Activated naive CD4-positive, alpha-beta T cell treated with anti-CD3 and anti-CD28 coated beads, Interleukin-2, amount 10 ng/mL, durations not matched to agents 7 days and 5 days (primary cell): ENCODE measurements around the gene SMC3.
"Not testable (repeated sequence)": the region's sequence is repeated elsewhere in the genome, so short reads cannot be mapped to it uniquely, and the experiment has no call there.

ENCODE experiments used
- CTCF ChIA-PET: fragments of 350-600 bp; sonication (Branson Sonifier 250); formaldehyde crosslinking; loops from one replicate; lab custom pipeline; 2021; ENCODE audit warnings: antibody characterized with exemption; lab: Charles Lee
- DNase-seq: peaks from one replicate; pipeline ENCODE4 v3.0.0-alpha.2; 2020
- H3K27ac Mint-ChIP-seq: one replicate; pipeline ENCODE4 v1.8.0; 2021; ENCODE audit warnings: mild to moderate bottlenecking, moderate library complexity, mixed read lengths
- H3K27me3 Mint-ChIP-seq: one replicate; pipeline ENCODE4 v1.8.0; 2021; ENCODE audit warnings: mild to moderate bottlenecking, mixed read lengths
- H3K36me3 Mint-ChIP-seq: one replicate; pipeline ENCODE4 v1.8.0; 2021; ENCODE audit warnings: mixed read lengths
- H3K4me1 Mint-ChIP-seq: one replicate; pipeline ENCODE4 v1.8.0; 2021; ENCODE audit warnings: mixed read lengths
- H3K4me3 Mint-ChIP-seq: one replicate; pipeline ENCODE4 v1.8.0; 2021; ENCODE audit warnings: mild to moderate bottlenecking, moderate library complexity, mixed read lengths
- H3K9me3 Mint-ChIP-seq: one replicate; pipeline ENCODE4 v1.8.0; 2021; ENCODE audit warnings: mixed read lengths

SMC3 gene

DNA sequence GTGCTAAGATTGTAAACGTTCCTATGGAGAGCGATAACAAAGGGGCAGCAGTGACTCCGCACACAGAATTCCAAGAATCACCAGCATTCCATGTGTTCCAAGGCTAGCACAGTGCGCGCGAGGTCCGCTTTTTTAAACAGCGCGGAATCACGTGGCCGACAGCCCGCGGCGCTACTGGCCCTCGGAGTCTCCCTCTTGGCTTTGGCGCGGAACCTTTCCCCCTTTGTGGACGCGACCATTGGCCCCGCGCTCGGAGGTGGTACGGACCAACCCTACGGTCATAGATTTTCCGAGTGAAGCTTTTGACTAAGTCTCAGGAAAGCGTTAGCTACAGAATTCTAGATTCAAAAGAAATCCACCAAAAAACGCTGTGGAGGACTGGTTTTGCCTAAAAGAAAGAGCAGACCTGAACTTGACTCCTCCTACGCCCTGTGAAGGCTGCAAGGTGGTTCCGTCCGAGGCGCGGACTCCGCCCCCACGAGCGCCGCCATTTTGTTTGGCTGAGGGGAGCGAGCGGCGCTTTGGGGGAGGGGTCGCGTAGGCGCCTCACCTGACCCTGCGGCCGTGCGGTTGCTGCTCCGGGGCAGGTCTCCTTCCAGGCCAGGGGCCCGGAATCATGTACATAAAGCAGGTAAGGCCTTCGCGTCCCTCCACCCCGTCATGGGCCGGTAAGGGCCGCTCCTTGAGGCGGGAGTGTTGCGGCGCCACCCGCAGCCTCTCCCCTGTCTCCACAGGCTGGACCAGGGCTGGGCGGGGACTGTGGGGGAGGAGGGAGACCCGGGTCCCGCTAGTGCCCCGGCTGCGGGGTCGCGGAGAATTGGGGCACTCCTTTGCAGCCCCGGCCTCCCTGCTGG lies at the start of gene SMC3:
TSS of gene SMC3 (plus strand) at position 495 of the 854 bp plus-strand sequence. CDS start at position 617, 122 bp downstream.
- Mint-ChIP-seq H3K9me3 (no peaks in the 10 kb centered on the region), H3K27ac (peak within 1 kb of the TSS; percentile 98), H3K36me3 (peaks cover 23% of the 10 kb centered on the region), H3K27me3 (peaks cover 25% of the 10 kb centered on the region), H3K4me1 (peaks cover 44% of the 10 kb centered on the region), H3K4me3 (peak within 1 kb of the TSS; percentile 98)
- CTCF ChIA-PET: interaction anchor here (1.0 kb wide), 1 partner anchor 23 kb away, joined by 5 read pairs; no protein-coding TSS in a partner anchor
- DNase-seq: peak; percentile 94

DNA sequence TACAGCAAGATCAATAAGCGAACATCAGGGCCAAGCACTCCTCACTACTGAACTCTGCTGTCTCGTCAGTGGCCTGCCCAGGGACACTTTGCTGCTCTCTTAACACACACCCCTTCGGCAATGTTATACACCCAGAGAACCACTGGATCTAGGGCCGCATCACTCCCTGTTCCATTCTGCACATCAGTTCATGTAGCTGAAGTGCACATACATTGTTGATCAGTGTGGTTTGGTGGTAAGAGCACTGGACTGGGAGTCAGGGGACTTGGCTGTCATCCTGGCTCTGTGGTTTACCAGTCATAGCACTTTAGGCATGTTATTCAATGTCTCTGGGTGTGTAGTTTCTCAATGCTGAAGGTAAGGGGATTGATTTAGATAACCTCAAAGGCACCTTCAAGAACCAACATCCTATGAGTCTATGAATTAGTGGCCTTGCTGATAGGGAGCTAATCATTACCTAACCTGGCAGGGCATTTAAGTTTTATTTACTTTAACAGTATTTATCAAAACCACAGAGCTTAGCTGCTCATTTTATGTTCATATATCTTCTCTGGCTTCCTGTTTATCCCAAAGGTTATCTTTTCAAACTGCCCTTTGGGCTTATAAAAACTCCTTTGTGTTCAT lies 45.0 kb upstream of the SMC3 start:
- peaks cover 19% of the 10 kb centered on the region for H3K4me1 Mint-ChIP-seq
- CTCF ChIA-PET: interaction anchor here (1.1 kb wide), 1 partner anchor 169 kb away, joined by 4 read pairs; no protein-coding TSS in a partner anchor
- no peak overlapping the region for H3K4me3 Mint-ChIP-seq
- peak; percentile 29 for DNase-seq
- no peaks in the 10 kb centered on the region for H3K9me3 Mint-ChIP-seq
- peaks cover 19% of the 10 kb centered on the region for H3K27me3 Mint-ChIP-seq
- H3K27ac Mint-ChIP-seq: peak overlapping the region; percentile 71
- peaks cover 15% of the 10 kb centered on the region for H3K36me3 Mint-ChIP-seq

DNA sequence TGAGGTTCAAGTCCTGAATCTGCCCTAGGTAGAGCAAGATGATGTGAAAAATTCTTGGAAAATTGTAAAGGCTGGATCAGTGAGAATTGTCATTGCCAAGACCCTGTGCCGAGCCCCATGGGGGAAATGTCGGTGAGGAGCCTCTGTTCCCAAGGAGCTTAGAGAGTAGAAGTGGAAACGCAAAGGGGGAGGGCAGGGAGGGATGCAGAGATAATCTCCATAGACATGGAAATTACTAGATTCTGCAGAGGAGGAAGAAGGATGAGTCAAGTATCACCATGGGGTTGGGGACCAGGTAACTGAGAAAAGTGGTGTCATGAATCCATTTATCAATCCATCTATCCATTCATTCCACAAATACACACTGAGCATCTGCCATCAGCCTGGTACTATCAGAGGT lies 43.8 kb upstream of the SMC3 start:
- peaks cover 32% of the 10 kb centered on the region for H3K4me1 Mint-ChIP-seq
- peaks cover 15% of the 10 kb centered on the region for H3K36me3 Mint-ChIP-seq
- peaks cover 28% of the 10 kb centered on the region for H3K27me3 Mint-ChIP-seq
- H3K4me3 Mint-ChIP-seq: no peak overlapping the region
- CTCF ChIA-PET: no interaction called here
- no peak overlapping the region for H3K27ac Mint-ChIP-seq
- DNase-seq: no peak
- H3K9me3 Mint-ChIP-seq: no peaks in the 10 kb centered on the region

GRCh38 chr10:110524179-110524858 lies 43.2 kb upstream of the SMC3 start:
- Mint-ChIP-seq H3K27me3 (peaks cover 28% of the 10 kb centered on the region), H3K4me1 (peaks cover 37% of the 10 kb centered on the region), H3K27ac (no peak overlapping the region), H3K36me3 (peaks cover 15% of the 10 kb centered on the region), H3K4me3 (no peak overlapping the region), H3K9me3 (no peaks in the 10 kb centered on the region)
- DNase-seq: peak; percentile 13
- CTCF ChIA-PET: interaction anchor here (0.7 kb wide), 1 partner anchor 170 kb away, joined by 3 read pairs; no protein-coding TSS in a partner anchor

GRCh38 chr10:110524859-110525232 lies 42.6 kb upstream of the SMC3 start:
- Mint-ChIP-seq H3K4me1 (peaks cover 43% of the 10 kb centered on the region), H3K4me3 (no peak overlapping the region), H3K9me3 (no peaks in the 10 kb centered on the region), H3K27me3 (peaks cover 30% of the 10 kb centered on the region), H3K36me3 (peaks cover 15% of the 10 kb centered on the region), H3K27ac (no peak overlapping the region)
- CTCF ChIA-PET: interaction anchor here (0.7 kb wide), 1 partner anchor 171 kb away, joined by 3 read pairs; no protein-coding TSS in a partner anchor
- DNase-seq: no peak

GRCh38 chr10:110525349-110526260 lies 41.9 kb upstream of the SMC3 start:
- Mint-ChIP-seq H3K9me3 (no peaks in the 10 kb centered on the region), H3K27ac (no peak overlapping the region), H3K4me1 (peaks cover 50% of the 10 kb centered on the region), H3K27me3 (peaks cover 38% of the 10 kb centered on the region), H3K4me3 (no peak overlapping the region), H3K36me3 (peaks cover 13% of the 10 kb centered on the region)
- CTCF ChIA-PET: interaction anchor here (0.7 kb wide), 1 partner anchor 172 kb away, joined by 3 read pairs; no protein-coding TSS in a partner anchor
- peak; percentile 1 for DNase-seq

GRCh38 chr10:110527731-110528171 lies 39.7 kb upstream of the SMC3 start:
- Mint-ChIP-seq H3K4me1 (peaks cover 48% of the 10 kb centered on the region), H3K36me3 (peaks cover 11% of the 10 kb centered on the region), H3K4me3 (no peak overlapping the region), H3K27ac (no peak overlapping the region), H3K27me3 (peaks cover 43% of the 10 kb centered on the region), H3K9me3 (no peaks in the 10 kb centered on the region)
- DNase-seq: no peak
- CTCF ChIA-PET: interaction anchor here (2.9 kb wide), 1 partner anchor 173 kb away, joined by 13 read pairs; no protein-coding TSS in a partner anchor

- Mint-ChIP-seq H3K4me3 (no peak overlapping the region), H3K36me3 (peaks cover 9% of the 10 kb centered on the region), H3K27me3 (peaks cover 47% of the 10 kb centered on the region), H3K27ac (peak overlapping the region; percentile 83), H3K9me3 (no peaks in the 10 kb centered on the region), H3K4me1 (peaks cover 49% of the 10 kb centered on the region)
- DNase-seq: no peak
- CTCF ChIA-PET: interaction anchor here (0.8 to 2.9 kb wide), 2 partner anchors 25 to 173 kb away, joined by 3 to 13 read pairs; no protein-coding TSS in a partner anchor
Measured at GRCh38 chr10:110528224-110528996, 39.1 kb upstream of the SMC3 start.

GRCh38 chr10:110528997-110529524 lies 38.4 kb upstream of the SMC3 start:
- DNase-seq: peak; percentile 30
- H3K4me3 Mint-ChIP-seq: not testable (repeated sequence)
- peaks cover 49% of the 10 kb centered on the region for H3K4me1 Mint-ChIP-seq

GRCh38 chr10:110529596-110530011 lies 37.9 kb upstream of the SMC3 start:
- Mint-ChIP-seq H3K4me3 (no peak overlapping the region), H3K4me1 (peaks cover 54% of the 10 kb centered on the region), H3K27ac (peak overlapping the region; percentile 83), H3K9me3 (no peaks in the 10 kb centered on the region), H3K27me3 (peaks cover 51% of the 10 kb centered on the region), H3K36me3 (peaks cover 2% of the 10 kb centered on the region)
- CTCF ChIA-PET: interaction anchor here (2.9 kb wide), 1 partner anchor 174 kb away, joined by 13 read pairs; no protein-coding TSS in a partner anchor
- DNase-seq: no peak

More at GRCh38 chr10:110528997-110529524, 38.4 kb upstream of the SMC3 start:
- Mint-ChIP-seq H3K27ac (peak overlapping the region; percentile 83), H3K27me3 (peaks cover 52% of the 10 kb centered on the region)
- CTCF ChIA-PET: interaction anchor here (0.8 to 2.9 kb wide), 2 partner anchors 26 to 174 kb away, joined by 3 to 13 read pairs; no protein-coding TSS in a partner anchor
- not testable (repeated sequence) for H3K9me3 Mint-ChIP-seq, H3K36me3 Mint-ChIP-seq

GRCh38 chr10:110530131-110530831 lies 37.2 kb upstream of the SMC3 start:
- peak overlapping the region; percentile 5 for H3K27ac Mint-ChIP-seq
- peaks cover 46% of the 10 kb centered on the region for H3K27me3 Mint-ChIP-seq
- CTCF ChIA-PET: interaction anchor here (2.9 kb wide), 1 partner anchor 175 kb away, joined by 13 read pairs; no protein-coding TSS in a partner anchor
- peaks cover 58% of the 10 kb centered on the region for H3K4me1 Mint-ChIP-seq
- peak; percentile 34 for DNase-seq
- no peaks in the 10 kb centered on the region for H3K9me3 Mint-ChIP-seq
- no peak overlapping the region for H3K4me3 Mint-ChIP-seq
- H3K36me3 Mint-ChIP-seq: no peaks in the 10 kb centered on the region
